Measurements from ENCODE around the gene PLPPR5. TPM values are rescaled to one million over a fixed set of nuclear protein-coding genes. Genes with fewer than 3 reads are reported as not detected.
"Not testable (repeated sequence)": the region's sequence is repeated elsewhere in the genome, so short reads cannot be mapped to it uniquely, and the experiment has no call there.

Gene PLPPR5
- total RNA-seq, 1 donor from 2014 or later = 0.50 TPM

DNA sequence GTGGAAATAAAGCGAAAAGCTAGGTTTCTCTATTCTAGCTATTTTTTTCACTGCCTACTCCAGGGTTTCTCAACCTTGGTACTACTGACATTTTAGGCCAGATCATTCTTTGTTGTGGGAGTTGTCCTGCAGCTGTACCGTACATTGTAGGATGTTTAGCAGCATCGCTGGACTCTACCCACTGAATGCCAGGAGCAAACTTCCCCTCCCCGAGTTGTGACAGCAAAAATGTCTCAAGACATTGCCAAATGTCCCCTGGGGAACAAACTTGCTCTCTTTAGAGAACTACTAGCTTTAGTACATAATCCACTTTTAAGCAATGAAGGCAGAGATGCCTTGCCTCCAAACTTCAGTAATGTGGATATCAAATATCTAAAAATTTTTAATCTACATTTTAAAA, 122.8 kb downstream of the PLPPR5 start:
- H3K27me3 ChIP-seq (ENCODE audit: control insufficient read depth, insufficient read depth, low read length) = no peaks in the 10 kb centered on the region
- H3K4me3 ChIP-seq (ENCODE audit: low read depth, low read length) = no peak overlapping the region
- TF ChIP-seq, protein P1, sequence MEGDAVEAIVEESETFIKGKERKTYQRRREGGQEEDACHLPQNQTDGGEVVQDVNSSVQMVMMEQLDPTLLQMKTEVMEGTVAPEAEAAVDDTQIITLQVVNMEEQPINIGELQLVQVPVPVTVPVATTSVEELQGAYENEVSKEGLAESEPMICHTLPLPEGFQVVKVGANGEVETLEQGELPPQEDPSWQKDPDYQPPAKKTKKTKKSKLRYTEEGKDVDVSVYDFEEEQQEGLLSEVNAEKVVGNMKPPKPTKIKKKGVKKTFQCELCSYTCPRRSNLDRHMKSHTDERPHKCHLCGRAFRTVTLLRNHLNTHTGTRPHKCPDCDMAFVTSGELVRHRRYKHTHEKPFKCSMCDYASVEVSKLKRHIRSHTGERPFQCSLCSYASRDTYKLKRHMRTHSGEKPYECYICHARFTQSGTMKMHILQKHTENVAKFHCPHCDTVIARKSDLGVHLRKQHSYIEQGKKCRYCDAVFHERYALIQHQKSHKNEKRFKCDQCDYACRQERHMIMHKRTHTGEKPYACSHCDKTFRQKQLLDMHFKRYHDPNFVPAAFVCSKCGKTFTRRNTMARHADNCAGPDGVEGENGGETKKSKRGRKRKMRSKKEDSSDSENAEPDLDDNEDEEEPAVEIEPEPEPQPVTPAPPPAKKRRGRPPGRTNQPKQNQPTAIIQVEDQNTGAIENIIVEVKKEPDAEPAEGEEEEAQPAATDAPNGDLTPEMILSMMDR (IDR thresholded peaks at IDR 0.05; ENCODE audit: insufficient read depth, low read length, poor library complexity, severe bottlenecking) = no peak
- H3K36me3 ChIP-seq (ENCODE audit: control insufficient read depth, insufficient read depth, low read length) = no peaks in the 10 kb centered on the region
- no peak for DNase-seq (ENCODE audit: low read depth)

DNA sequence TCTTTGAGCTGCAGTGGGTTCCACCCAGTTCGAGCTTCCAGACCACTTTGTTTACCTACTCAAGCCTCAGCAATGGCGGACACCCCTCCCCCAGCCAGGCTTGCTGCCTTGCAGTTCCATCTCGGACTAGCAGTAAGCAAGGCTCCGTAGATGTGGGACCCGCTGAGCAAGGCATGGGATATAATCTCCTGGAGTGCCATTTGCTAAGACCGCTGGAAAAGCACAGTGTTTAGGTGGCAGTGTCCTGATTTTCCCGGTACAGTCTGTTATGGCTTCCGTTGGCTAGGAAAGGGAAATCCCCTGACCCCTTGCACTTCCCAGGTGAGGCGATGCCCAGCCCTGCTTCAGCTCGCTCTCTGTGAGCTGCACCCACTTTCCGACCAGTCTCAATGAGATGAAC, 123.4 kb downstream of the PLPPR5 start:
- not testable (repeated sequence) for DNase-seq (ENCODE audit: low read depth); H3K36me3 ChIP-seq (ENCODE audit: control insufficient read depth, insufficient read depth, low read length); H3K4me3 ChIP-seq (ENCODE audit: low read depth, low read length); H3K27me3 ChIP-seq (ENCODE audit: control insufficient read depth, insufficient read depth, low read length)

DNA sequence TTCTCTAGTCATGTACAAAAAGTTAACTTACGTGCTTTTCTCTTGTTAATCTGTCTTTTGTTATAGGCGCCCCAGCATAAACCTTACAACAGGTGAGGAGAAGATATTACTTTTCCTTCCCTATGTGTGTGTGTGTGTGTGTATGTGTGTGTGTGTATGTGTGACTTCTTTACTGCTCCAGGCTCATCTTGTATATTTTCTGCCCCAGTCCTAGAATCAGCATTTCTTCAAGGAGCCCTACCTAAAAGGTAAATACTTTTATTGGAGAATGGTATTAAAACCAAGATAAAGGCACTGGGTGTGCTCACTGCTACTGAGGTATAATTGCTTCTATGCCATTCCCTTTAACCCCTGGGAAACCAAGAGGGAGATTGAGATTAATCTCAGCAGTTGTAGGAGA, 129.8 kb downstream of the PLPPR5 start:
- TF ChIP-seq, protein P1 (IDR thresholded peaks at IDR 0.05; ENCODE audit: insufficient read depth, low read length, poor library complexity, severe bottlenecking) = no peak
- H3K36me3 ChIP-seq (ENCODE audit: control insufficient read depth, insufficient read depth, low read length) = no peaks in the 10 kb centered on the region
- H3K4me3 ChIP-seq (ENCODE audit: low read depth, low read length) = no peak overlapping the region
- no peaks in the 10 kb centered on the region for H3K27me3 ChIP-seq (ENCODE audit: control insufficient read depth, insufficient read depth, low read length)
- DNase-seq (ENCODE audit: low read depth) = no peak

DNA sequence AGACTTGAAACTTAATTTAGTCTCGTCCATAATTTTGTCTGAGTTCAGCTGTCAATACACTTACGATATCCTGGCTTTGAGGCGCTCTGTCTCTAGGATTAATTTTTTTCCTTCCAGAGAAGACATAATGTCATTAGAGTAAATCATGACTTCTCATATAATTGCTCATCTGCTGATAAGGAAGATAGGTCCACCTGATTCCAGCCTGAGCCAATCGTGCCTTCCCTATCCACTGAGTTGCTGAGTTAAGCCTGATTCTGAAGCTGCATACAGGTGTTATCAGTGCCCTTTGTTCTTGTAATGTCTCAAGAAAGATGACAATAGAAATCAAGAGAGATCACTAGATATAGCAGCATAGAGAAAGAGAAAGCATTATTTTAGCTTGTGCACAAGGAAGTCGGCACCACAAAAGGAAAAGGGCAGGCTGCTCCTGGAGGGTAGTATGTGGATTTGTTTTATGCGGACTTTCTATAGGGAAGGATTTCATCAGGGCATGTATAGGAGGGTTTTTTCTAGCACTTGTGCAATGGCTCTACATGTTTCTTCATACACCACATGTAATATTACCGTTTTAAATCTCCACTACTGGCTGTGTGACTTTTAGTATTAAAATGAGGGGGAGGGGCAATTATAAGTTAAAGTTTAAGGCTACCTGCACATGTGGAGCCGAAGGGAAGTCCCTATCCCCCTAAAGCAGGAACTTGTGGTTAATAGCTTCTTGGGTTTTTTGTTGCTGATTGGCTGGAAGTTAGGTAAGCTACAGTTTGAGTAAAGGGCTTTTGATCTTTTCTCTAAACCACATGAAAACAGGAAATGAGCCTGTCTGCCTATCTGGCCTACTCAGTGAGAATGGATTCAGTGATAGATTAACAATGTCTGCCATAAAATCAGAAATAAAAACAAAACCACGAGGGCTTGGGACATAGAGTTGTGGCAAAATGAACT, 133.4 kb downstream of the PLPPR5 start:
- H3K27me3 ChIP-seq (ENCODE audit: control insufficient read depth, insufficient read depth, low read length) = no peaks in the 10 kb centered on the region
- DNase-seq (ENCODE audit: low read depth) = peak; percentile 9
- H3K4me3 ChIP-seq (ENCODE audit: low read depth, low read length) = no peak overlapping the region
- TF ChIP-seq, protein P1 (IDR thresholded peaks at IDR 0.05; ENCODE audit: insufficient read depth, low read length, poor library complexity, severe bottlenecking) = no peak
- H3K36me3 ChIP-seq (ENCODE audit: control insufficient read depth, insufficient read depth, low read length) = no peaks in the 10 kb centered on the region

DNA sequence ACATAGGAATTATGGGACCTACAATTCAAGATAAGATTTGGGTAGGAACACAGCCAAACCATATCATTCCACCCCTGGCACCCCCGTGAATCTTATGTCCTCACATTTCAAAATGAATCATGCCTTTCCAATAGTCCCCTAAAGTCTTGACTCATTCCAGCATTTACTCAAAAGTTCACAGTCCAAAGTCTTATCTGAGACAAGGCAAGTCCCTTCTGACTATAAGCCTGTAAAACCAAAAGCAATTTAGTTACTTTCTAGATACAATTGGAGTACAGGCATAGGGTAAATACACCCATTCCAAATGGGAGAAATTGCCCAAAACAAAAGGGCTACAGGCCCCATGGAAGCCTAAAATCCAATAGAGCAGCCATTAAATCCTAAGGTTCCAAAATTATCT, 138.9 kb downstream of the PLPPR5 start:
- DNase-seq (ENCODE audit: low read depth) = no peak
- Histone ChIP-seq H3K27me3 (ENCODE audit: control insufficient read depth, insufficient read depth, low read length) (no peaks in the 10 kb centered on the region), H3K36me3 (ENCODE audit: control insufficient read depth, insufficient read depth, low read length) (no peaks in the 10 kb centered on the region), H3K4me3 (ENCODE audit: low read depth, low read length) (no peak overlapping the region)
- TF ChIP-seq, protein P1 (IDR thresholded peaks at IDR 0.05; ENCODE audit: insufficient read depth, low read length, poor library complexity, severe bottlenecking) = no peak

DNA sequence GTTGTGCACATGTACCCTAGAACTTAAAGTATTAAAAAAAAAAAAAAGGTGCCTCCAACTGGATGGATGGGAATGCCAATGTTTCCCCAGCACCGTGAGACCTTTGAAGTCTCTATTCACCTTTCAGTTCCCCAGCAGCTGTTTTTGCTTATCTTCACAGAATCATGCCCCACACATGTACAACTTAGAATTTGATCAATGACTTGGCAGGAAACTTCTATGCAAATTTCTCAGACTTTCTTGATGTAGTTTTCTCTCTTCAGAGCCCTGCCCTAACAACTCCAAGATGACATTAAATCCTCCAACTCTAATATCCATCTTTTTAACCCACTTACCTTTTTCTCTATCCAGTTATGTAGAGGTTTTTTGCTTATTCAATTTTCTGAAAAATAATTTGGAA, 144.3 kb downstream of the PLPPR5 start:
- Histone ChIP-seq H3K4me3 (ENCODE audit: low read depth, low read length) (no peak overlapping the region), H3K27me3 (ENCODE audit: control insufficient read depth, insufficient read depth, low read length) (no peaks in the 10 kb centered on the region), H3K36me3 (ENCODE audit: control insufficient read depth, insufficient read depth, low read length) (no peaks in the 10 kb centered on the region)
- TF ChIP-seq, protein P1 (IDR thresholded peaks at IDR 0.05; ENCODE audit: insufficient read depth, low read length, poor library complexity, severe bottlenecking) = no peak
- DNase-seq (ENCODE audit: low read depth) = no peak

Measured in kidney epithelial cell (primary cell).